Breast epithelium (tissue), 3 donors: Measurements from ENCODE around the gene RGP1.

Source experiments
- CTCF ChIP-seq, 3 donors: fragments of 450-650 bp; IDR thresholded peaks; one replicate each; pipeline ENCODE4 v1.5.1; 2016 to 2017; ENCODE audit warnings: antibody characterized with exemption in 3 of 3, mild to moderate bottlenecking in 3 of 3, moderate library complexity in 3 of 3
- POLR2A ChIP-seq: fragments of 450-650 bp; IDR thresholded peaks from one replicate; pipeline ENCODE4 v1.6.1; 2016; ENCODE audit warnings: antibody characterized with exemption, mild to moderate bottlenecking, moderate library complexity
- POLR2AphosphoS5 ChIP-seq, 3 donors: sonication (generic); formaldehyde crosslinking; IDR thresholded peaks; one replicate each; pipeline ENCODE4 v1.6.1; 2017; ENCODE audit warnings: antibody characterized with exemption in 3 of 3

- no peak for TF ChIP-seq CTCF (IDR thresholded peaks at IDR 0.05)
- TF ChIP-seq POLR2AphosphoS5 (IDR thresholded peaks at IDR 0.05) = no peak
- TF ChIP-seq POLR2A = no peak
Observed at GRCh38 chr9:35732800-35733541, 16.1 kb upstream of the RGP1 start.
